NCI-H1930 (cell line): ENCODE results near the gene FAM124A.

ENCODE experiments used
- DNase-seq, 2 experiments: peaks; one replicate each; lab custom pipeline; 2025; lab: John Stamatoyannopoulos, UW

The FAM124A gene

GRCh38 chr13:51311231-51311630, 89.0 kb downstream of the FAM124A start:
- DNase-seq = no peak

GRCh38 chr13:51311957-51312520, 89.8 kb downstream of the FAM124A start:
- no peak for DNase-seq

- DNase-seq = no peak
Observed at GRCh38 chr13:51313619-51314018, 91.4 kb downstream of the FAM124A start.

- DNase-seq = no peak
Observed at GRCh38 chr13:51317262-51317661, 95.1 kb downstream of the FAM124A start.

GRCh38 chr13:51318015-51318414, 95.8 kb downstream of the FAM124A start:
- no peak for DNase-seq

GRCh38 chr13:51318876-51319275, 96.7 kb downstream of the FAM124A start:
- no peak for DNase-seq

- no peak for DNase-seq
Observed at GRCh38 chr13:51321836-51322235, 99.6 kb downstream of the FAM124A start.

- DNase-seq = no peak
Observed at GRCh38 chr13:51322826-51323225, 100.6 kb downstream of the FAM124A start.

GRCh38 chr13:51323824-51324511, 101.8 kb downstream of the FAM124A start:
- DNase-seq = no peak

- DNase-seq = no peak
Observed at GRCh38 chr13:51324714-51325420, 102.7 kb downstream of the FAM124A start.

GRCh38 chr13:51325837-51326236, 103.6 kb downstream of the FAM124A start:
- DNase-seq = no peak

- DNase-seq = no peak
Observed at GRCh38 chr13:51326777-51327176, 104.6 kb downstream of the FAM124A start.

GRCh38 chr13:51327961-51328360, 105.8 kb downstream of the FAM124A start:
- DNase-seq = no peak

GRCh38 chr13:51328488-51328887, 106.3 kb downstream of the FAM124A start:
- no peak for DNase-seq

GRCh38 chr13:51329606-51330005, 107.4 kb downstream of the FAM124A start:
- DNase-seq = no peak

GRCh38 chr13:51330791-51331190, 108.6 kb downstream of the FAM124A start:
- no peak for DNase-seq

GRCh38 chr13:51331354-51331861, 109.2 kb downstream of the FAM124A start:
- DNase-seq = no peak

- no peak for DNase-seq
Observed at GRCh38 chr13:51332566-51333361, 110.6 kb downstream of the FAM124A start.

GRCh38 chr13:51333421-51333820, 111.2 kb downstream of the FAM124A start:
- DNase-seq = no peak

GRCh38 chr13:51333826-51334225, 111.6 kb downstream of the FAM124A start:
- DNase-seq = no peak
